Transverse colon (tissue), 4 donors: ENCODE measurements around the gene TBC1D7. TPM values are rescaled to one million over a fixed set of nuclear protein-coding genes. Genes with fewer than 3 reads are reported as not detected.

ENCODE experiments used
- DNase-seq: peaks from one replicate; pipeline ENCODE4 v3.0.0-alpha.2; 2019
- H3K27ac ChIP-seq, 4 donors: fragments of 200-600 bp; sonication (generic); 2 replicates each; pipeline ENCODE4 v1.5.1; 2016 to 2018; ENCODE audit warnings: inconsistent platforms in 4 of 4
- H3K27me3 ChIP-seq: fragments of 200-600 bp; sonication (generic); 2 replicates; pipeline ENCODE4 v1.5.1; 2017; ENCODE audit warnings: inconsistent platforms
- H3K36me3 ChIP-seq, 4 donors: fragments of 200-600 bp; sonication (generic); 2 replicates each; pipeline ENCODE4 v1.5.1; 2017 to 2019; ENCODE audit warnings: inconsistent platforms in 4 of 4
- H3K4me1 ChIP-seq, 4 donors: fragments of 200-600 bp; sonication (generic); 2 replicates each; pipeline ENCODE4 v1.5.1; 2017 to 2020; ENCODE audit warnings: inconsistent platforms in 4 of 4
- H3K4me3 ChIP-seq, 4 donors: fragments of 200-600 bp; sonication (generic); 1 replicate in 1 of 4; 2 replicates in 3 of 4; pipeline versions ENCODE4 v1.5.1 to v1.6.1; 2017 to 2019; ENCODE audit warnings: inconsistent platforms in 4 of 4
- H3K9me3 ChIP-seq, 2 donors: fragments of 200-600 bp; sonication (generic); 2 replicates each; pipeline ENCODE4 v1.5.1; 2017 to 2019; ENCODE audit warnings: inconsistent platforms in 2 of 2
- CTCF ChIP-seq, 5 experiments: fragments of 200-600 bp in 3 of 5; fragments of 450-650 bp in 2 of 5; sonication (generic) in 3 of 5; IDR thresholded peaks; 1 replicate in 2 of 5; 2 replicates in 3 of 5; pipeline ENCODE4 v1.5.1; 2016 to 2017; ENCODE audit warnings: antibody characterized with exemption in 5 of 5, inconsistent platforms in 3 of 5, mild to moderate bottlenecking in 2 of 5, moderate library complexity in 1 of 5
- EP300 ChIP-seq: sonication (generic); formaldehyde crosslinking; IDR thresholded peaks from one replicate; pipeline ENCODE4 v1.6.1; 2017; ENCODE audit warnings: antibody characterized with exemption, low read depth
- POLR2A ChIP-seq: fragments of 450-650 bp; IDR thresholded peaks from one replicate; pipeline ENCODE4 v1.6.1; 2016; ENCODE audit warnings: antibody characterized with exemption, mild to moderate bottlenecking, moderate library complexity
- POLR2AphosphoS5 ChIP-seq, 3 donors: sonication (generic); formaldehyde crosslinking; IDR thresholded peaks; one replicate each; pipeline ENCODE4 v1.6.1; 2016; ENCODE audit warnings: antibody characterized with exemption in 3 of 3
- WGBS, 2 donors: methylation state at CpG; one replicate each; pipeline ENCODE4 v1.1.5; 2018; ENCODE audit warnings: low coverage in 1 of 2; 5-methylcytosine and 5-hydroxymethylcytosine counted together
- in situ Hi-C, 4 donors: fragments of 200-750 bp; cut with MboI; loops; one replicate each; pipeline versions ENCODE4 v1.15.0 to v1.15.1; 2017; ENCODE audit warnings: low sequenced_read_pairs in 3 of 4, low pct_ligation_motif_present in 1 of 4, low pct_unique_long_range_greater_than_20kb in 1 of 4
- intact Hi-C: fragments of 100-400 bp; cut with DNase I; formaldehyde crosslinking; loops from one replicate; pipeline ENCODE4 v1.15.1; 2023; ENCODE audit warnings: low total_unique reads
- total RNA-seq, 4 donors: library from RNA; depleted of rRNA; stranded (reverse); fragments of >200 nt; gene quantifications; one replicate each; pipeline ENCODE4 v1.1.0, GENCODE V29; 2016

The TBC1D7 gene
- total RNA-seq, 4 donors from 2014 or later, result 10.5 to 39.8 (median 15.0) TPM

GRCh38 chr6:13370623-13371022 is 42.3 kb upstream of the TBC1D7 start:
- Histone ChIP-seq H3K4me1 (no peaks in the 10 kb centered on the region), H3K27ac (no peak overlapping the region), H3K4me3 (no peak overlapping the region), H3K9me3 (no peaks in the 10 kb centered on the region), H3K27me3 (no peaks in the 10 kb centered on the region), H3K36me3 (no peaks in the 10 kb centered on the region)
- DNase-seq, result no peak
- 78 to 82% methylated on average over 3 to 5 of the region's 5 CpGs for WGBS, 2 donors
- TF ChIP-seq EP300, result no peak
- TF ChIP-seq CTCF (IDR thresholded peaks at IDR 0.05), result no peak
- TF ChIP-seq POLR2A, result no peak
- no peak for TF ChIP-seq POLR2AphosphoS5 (IDR thresholded peaks at IDR 0.05)
- in situ Hi-C loops (loop anchor here in 1 of 4 donors (25.0 kb wide), 1 partner anchor 692 kb away; no protein-coding TSS in a partner anchor), intact Hi-C loops (no loop called here)

- Histone ChIP-seq H3K27me3 (no peaks in the 10 kb centered on the region), H3K4me1 (no peaks in the 10 kb centered on the region), H3K36me3 (no peaks in the 10 kb centered on the region), H3K9me3 (no peaks in the 10 kb centered on the region), H3K4me3 (no peak overlapping the region), H3K27ac (no peak overlapping the region)
- in situ Hi-C loops, result loop anchor here in 1 of 4 donors (25.0 kb wide), 1 partner anchor 693 kb away; no protein-coding TSS in a partner anchor
- TF ChIP-seq EP300 (no peak), POLR2A (no peak), POLR2AphosphoS5 (IDR thresholded peaks at IDR 0.05) (no peak), CTCF (IDR thresholded peaks at IDR 0.05) (no peak)
- intact Hi-C loops, result no loop called here
- DNase-seq, result no peak
- WGBS, 2 donors, result 40 to 90% methylated on average over 1 of the region's 1 CpG
Measured at GRCh38 chr6:13369591-13369990, 41.3 kb upstream of the TBC1D7 start.

- H3K36me3 ChIP-seq, result no peaks in the 10 kb centered on the region
- no peak for DNase-seq
- H3K9me3 ChIP-seq, result no peaks in the 10 kb centered on the region
- no peaks in the 10 kb centered on the region for H3K27me3 ChIP-seq
- intact Hi-C loops, result no loop called here
- H3K27ac ChIP-seq, result no peak overlapping the region
- TF ChIP-seq POLR2AphosphoS5 (IDR thresholded peaks at IDR 0.05), result no peak
- no peak for TF ChIP-seq CTCF (IDR thresholded peaks at IDR 0.05)
- no peak for TF ChIP-seq POLR2A
- no peak for TF ChIP-seq EP300
- no peak overlapping the region for H3K4me3 ChIP-seq
- peaks cover 0 to 5% (median 0%) of the 10 kb centered on the region in 4 donors for H3K4me1 ChIP-seq
- in situ Hi-C loops, result loop anchor here in 1 of 4 donors (25.0 kb wide), 1 partner anchor 694 kb away; no protein-coding TSS in a partner anchor
Measured at GRCh38 chr6:13368731-13369115, 40.4 kb upstream of the TBC1D7 start.

- TF ChIP-seq EP300 (no peak), POLR2A (no peak), CTCF (IDR thresholded peaks at IDR 0.05) (no peak), POLR2AphosphoS5 (IDR thresholded peaks at IDR 0.05) (no peak)
- Histone ChIP-seq H3K27me3 (no peaks in the 10 kb centered on the region), H3K4me1 (peaks cover 0 to 6% (median 0%) of the 10 kb centered on the region in 4 donors), H3K36me3 (no peaks in the 10 kb centered on the region), H3K27ac (no peak overlapping the region), H3K9me3 (no peaks in the 10 kb centered on the region), H3K4me3 (no peak overlapping the region)
- no peak for DNase-seq
- intact Hi-C loops, result no loop called here
- in situ Hi-C loops, result loop anchor here in 1 of 4 donors (25.0 kb wide), 1 partner anchor 694 kb away; no protein-coding TSS in a partner anchor
- WGBS, 2 donors, result 63 to 74% methylated on average over 3 to 7 of the region's 7 CpGs
Measured at GRCh38 chr6:13368079-13368730, 39.9 kb upstream of the TBC1D7 start.
